Stimulated activated CD8-positive, alpha-beta memory T cell treated with anti-CD3 and anti-CD28 coated beads, Interleukin-2, amount 100 ng/mL, for 1 hour (primary cell): ENCODE results near the gene ESR1.

Source experiments
- DNase-seq, 2 donors: peaks; one replicate each; pipeline ENCODE4 v3.0.0-alpha.2; 2020; ENCODE audit warnings: low read depth in 2 of 2

ESR1 gene

DNA sequence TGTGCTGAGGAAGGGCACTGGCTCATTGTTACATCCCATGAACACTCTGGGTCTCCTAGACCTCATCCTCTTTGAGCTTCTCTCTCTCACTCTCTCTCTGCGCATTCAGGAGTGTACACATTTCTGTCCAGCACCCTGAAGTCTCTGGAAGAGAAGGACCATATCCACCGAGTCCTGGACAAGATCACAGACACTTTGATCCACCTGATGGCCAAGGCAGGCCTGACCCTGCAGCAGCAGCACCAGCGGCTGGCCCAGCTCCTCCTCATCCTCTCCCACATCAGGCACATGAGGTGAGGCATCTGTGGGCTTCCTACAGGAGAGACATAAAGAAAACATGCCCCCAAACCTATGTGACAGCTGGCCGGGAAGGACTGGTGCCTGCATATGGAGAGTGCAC lies 286.8 kb downstream of the ESR1 start:
- no peak for DNase-seq

DNA sequence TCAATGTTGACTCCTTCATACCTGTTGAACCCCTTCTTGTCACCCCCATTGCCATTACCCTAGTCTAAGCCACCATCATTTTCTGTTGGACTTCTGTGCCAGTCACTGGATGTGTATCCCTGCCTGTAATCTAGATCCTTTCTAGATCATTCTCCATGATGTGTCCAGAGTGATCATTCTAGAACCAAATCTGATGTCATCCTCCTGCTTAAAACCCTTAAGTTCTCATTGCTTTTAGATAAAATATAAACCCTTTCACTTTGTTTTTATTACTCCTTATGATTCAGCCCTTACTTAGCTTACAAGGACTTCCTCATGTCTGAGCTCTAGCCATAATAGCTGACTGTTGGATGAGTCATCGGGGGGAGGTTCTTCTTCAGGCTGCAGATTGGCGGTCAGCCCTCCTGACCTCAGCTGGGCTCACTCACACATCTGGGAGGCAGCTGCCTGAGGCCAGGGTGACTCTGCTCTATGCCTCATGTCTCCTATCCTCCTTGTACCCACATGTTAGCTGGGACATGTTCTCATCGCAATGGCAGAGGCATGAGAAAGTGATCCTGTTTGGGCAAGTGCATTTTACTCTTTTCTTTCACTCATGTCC lies 287.6 kb downstream of the ESR1 start:
- no peak for DNase-seq

DNA sequence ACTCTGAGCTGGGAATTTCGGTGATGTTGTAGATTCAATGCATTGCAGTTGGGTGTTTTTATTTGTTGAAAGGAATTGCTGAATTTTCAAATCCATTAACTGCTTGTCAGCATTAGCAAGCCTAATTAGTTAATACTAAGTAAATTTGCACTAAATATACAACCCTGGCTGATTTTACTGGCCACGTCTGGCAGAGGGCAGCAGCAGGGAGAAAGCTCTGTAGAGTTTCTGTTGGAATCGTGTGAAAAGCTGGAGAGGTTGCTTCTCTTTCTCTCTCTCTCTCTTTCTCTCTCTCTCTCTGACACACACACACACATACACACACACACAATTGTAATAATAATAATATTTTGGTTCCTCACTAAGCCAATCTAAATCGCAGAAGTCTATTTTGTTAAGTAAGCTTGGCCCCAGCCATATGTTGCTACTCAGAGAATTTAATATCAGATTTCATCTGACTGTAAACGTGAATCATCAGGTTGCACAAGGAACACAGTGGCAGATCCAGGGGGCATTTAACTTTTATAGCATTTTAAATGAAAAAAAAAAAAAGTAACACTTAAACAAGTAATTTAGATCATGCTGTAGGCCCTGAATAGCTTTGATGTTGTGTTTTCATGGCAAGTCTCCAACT lies 289.5 kb downstream of the ESR1 start:
- DNase-seq = no peak

DNA sequence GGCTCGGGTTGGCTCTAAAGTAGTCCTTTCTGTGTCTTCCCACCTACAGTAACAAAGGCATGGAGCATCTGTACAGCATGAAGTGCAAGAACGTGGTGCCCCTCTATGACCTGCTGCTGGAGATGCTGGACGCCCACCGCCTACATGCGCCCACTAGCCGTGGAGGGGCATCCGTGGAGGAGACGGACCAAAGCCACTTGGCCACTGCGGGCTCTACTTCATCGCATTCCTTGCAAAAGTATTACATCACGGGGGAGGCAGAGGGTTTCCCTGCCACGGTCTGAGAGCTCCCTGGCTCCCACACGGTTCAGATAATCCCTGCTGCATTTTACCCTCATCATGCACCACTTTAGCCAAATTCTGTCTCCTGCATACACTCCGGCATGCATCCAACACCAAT lies 291.2 kb downstream of the ESR1 start:
- no peak for DNase-seq

DNA sequence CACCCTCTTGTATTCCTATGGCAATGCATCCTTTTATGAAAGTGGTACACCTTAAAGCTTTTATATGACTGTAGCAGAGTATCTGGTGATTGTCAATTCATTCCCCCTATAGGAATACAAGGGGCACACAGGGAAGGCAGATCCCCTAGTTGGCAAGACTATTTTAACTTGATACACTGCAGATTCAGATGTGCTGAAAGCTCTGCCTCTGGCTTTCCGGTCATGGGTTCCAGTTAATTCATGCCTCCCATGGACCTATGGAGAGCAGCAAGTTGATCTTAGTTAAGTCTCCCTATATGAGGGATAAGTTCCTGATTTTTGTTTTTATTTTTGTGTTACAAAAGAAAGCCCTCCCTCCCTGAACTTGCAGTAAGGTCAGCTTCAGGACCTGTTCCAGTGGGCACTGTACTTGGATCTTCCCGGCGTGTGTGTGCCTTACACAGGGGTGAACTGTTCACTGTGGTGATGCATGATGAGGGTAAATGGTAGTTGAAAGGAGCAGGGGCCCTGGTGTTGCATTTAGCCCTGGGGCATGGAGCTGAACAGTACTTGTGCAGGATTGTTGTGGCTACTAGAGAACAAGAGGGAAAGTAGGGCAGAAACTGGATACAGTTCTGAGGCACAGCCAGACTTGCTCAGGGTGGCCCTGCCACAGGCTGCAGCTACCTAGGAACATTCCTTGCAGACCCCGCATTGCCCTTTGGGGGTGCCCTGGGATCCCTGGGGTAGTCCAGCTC lies 292.1 kb downstream of the ESR1 start:
- DNase-seq = no peak

DNA sequence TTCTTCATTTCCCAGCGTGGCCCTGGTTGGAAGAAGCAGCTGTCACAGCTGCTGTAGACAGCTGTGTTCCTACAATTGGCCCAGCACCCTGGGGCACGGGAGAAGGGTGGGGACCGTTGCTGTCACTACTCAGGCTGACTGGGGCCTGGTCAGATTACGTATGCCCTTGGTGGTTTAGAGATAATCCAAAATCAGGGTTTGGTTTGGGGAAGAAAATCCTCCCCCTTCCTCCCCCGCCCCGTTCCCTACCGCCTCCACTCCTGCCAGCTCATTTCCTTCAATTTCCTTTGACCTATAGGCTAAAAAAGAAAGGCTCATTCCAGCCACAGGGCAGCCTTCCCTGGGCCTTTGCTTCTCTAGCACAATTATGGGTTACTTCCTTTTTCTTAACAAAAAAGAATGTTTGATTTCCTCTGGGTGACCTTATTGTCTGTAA lies 292.7 kb downstream of the ESR1 start:
- DNase-seq = no peak

DNA sequence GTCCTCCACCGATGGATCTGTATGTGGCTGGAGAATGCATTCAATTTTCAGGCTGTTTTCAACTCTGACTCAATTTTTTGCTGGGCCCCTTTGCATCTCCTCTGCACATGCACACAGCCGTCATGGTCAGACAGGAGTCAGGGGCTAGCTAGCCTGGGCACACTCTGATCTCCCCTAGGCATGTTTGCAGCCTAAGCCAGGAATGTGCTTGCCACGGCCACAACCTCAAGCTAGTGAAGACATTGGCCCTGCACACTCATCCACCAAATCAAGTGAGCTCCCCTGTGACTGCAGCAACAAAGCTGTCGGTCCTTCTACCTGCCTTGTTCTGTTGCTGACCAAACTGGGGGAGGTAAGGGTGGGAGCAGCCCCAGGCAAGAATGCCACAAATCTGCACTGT lies 300.5 kb downstream of the ESR1 start:
- DNase-seq = no peak

DNA sequence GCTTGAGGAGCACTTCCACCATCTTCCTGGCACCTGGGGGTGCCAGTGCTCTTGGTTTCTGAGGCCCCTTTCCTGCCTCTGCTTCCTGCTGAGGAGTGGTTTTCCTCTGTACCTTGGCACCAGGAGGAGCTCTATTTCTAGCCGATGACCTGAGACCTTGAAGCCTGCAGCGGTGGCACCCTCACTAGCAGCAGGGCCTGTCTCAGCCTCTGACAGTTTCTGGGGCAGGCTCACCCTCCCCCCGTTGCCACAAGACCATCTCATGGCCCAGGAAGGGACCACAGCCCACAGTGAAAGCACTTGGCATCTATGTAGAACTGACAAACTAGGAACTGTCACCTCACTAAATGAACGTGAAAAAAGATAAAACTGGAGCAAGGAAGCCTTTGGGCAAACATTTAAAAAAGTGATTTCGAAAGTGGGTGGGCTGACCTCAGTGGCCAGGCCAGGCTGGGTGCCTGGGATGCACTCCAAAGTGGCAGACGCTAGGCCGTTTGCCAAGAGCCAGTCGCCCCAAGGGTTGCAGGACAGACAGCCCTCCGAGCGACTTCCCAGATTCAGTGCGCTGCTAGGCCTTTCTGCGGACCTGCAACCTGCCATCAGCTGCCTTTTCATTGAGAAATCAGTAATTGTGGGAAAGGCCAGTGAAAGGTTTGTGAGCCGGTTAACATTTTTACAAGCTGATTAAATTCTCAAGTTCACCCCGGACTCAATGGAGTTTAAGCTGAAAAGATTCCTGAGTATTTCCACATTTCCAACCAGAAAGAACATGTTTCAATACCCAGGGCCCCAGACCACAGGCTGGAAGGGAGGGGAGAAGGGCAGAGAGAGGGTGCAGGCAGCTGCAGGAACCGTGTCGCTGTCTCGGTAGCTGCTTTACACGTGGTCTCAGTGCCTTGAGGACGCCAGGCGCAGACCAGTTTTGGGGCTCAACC lies 303.7 kb downstream of the ESR1 start:
- no peak for DNase-seq

DNA sequence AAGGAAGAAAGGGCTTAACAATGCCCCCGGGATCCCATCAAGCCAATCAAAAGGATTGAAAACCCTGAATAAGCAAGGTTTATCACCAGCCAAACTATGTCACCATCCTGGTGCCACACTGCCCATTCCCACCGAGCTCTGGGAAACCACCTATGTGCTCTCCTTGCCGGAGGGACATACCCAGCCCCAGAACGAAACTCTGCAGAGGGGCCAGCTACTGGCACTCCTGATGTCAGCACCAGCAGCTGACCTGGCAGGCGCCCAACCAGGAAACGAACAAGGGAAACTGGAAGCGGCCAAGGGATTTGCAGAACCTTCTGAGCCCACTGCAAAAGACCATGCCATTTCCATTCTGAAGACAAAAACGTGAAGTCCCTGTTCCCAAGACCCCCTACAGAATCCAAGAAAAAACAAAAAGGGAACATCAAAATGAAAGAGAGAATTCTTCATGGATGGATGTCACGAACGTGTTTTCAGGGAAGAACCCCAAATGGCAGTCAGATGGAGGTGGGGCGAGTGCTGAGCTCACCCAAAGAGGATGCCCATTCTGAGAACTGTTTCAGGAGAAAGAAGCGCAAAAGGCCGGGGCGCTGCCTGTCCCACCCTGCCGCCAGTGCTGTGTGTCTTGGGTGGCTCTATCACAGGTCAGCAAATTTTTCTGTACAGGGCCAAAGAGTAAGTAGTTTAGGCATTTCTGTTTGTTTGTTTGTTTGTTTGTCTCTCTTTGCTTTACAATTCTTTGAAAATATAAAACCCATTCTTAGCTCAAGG lies 305.2 kb downstream of the ESR1 start:
- no peak for DNase-seq

DNA sequence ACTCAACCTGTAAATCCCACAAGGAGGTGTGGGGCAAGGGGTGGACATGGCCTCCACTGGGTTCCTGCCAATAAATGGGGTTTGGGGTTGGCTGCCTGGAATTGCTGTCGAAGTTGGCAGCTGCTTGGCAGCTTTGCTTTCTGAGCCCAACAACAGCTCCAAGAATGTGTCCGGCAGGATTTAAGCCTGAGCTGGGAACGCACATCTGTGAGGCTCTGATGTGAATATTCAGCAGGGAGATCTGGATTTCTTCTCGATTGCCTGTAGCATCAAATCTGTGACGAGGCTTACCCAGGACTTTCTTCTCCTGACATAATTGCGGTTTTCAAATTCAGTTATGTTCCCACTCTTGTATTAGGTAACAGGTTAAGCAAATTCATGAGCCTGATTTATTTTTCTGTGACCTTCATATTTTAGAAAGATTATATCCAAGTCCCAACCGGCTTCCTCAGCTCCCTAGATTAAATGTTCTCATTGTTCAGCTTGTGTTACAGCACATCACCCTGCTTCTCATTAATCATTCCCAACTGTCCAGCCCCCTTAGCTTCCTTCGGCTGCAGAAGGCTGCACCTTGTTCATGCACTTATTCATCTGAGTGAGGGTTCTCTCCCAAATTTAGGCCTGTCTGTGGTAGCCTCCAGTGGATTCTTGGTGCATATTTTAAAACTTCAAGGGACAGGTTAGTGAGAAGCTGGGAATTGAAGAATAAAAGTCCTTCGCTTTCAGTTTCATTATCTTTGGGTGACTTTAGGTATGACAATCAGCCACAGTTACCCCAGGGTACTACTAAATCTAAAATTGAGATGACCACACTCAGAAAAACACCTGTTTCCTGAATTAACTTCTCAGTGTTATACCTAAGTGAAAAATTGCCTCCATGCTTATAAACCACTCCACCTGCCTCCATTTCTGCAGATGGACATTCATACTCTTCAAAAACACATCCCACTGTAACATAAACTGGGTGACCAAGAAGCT lies 310.0 kb downstream of the ESR1 start:
- no peak for DNase-seq

DNA sequence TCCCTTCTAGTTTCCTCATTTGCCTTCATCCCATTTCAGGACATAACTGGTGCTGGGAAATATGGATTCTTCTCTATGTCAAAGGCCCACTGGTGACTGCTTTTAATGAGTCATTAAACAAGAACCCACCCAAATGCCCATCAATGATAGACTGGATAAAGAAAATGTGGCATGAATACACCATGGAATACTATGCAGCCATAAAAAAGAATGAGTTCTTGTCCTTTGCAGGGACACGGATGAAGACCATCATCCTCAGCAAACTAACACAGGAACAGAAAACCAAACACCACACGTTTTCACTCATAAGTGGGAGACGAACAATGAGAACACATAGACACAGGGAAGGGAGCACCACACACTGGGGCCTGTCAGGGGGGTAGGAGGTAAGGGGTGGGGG lies 310.7 kb downstream of the ESR1 start:
- no peak for DNase-seq

DNA sequence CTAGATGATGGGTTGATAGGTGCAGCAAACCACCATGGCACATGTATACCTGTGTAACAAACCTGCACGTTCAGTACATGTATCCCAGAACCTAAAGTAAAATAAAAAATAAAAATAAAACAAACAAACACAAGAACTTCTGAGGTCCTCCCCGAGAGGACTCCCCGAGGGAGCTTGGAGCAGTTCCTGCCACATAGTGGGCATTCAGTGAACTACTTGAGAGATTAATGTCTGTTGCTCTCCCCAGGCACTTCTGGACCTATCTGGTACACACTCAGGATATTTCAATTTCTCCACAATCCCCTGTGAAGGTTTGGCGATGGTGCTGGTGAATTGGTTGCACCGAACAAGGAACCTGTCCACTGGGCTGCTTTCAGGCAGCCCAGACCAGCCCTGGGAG lies 311.2 kb downstream of the ESR1 start:
- DNase-seq = no peak

DNA sequence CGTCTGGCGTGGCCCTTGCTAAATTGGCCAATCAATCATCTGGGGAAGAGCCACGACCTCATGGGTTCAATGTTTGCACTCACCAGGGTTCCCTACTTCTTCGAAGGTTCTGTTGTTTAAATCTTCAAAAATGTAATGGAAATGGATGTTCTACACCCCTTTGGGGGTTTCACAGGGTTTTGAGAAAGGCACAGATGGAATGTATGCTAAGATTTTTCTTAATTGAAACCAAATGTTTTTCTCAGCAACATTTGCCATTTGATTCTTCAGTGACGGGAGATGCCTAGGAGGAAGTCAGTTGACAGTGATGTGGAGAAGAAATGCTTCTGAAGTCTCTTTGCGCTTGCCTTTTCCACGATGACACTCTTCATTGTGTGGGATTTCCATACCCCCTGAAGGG lies 312.3 kb downstream of the ESR1 start:
- DNase-seq = no peak

DNA sequence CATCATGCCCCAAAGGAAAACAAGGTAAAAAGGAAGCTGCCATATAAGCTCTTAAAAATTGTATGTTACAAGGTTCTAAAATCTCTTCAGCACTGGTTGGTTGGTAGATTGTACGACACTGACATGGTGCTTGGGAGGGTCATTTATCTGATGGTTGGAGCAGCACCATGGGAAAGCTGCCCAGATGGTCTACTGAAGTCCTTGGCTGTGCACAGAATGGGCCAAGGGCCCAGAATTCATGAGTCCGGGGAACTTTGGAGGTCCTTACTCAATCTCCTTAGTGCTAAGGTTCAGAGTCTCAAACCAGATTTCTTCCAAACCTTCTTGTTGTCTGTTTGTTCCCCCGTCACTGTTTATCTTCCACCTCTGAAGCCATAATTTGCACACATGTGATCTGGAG lies 314.4 kb downstream of the ESR1 start:
- no peak for DNase-seq

DNA sequence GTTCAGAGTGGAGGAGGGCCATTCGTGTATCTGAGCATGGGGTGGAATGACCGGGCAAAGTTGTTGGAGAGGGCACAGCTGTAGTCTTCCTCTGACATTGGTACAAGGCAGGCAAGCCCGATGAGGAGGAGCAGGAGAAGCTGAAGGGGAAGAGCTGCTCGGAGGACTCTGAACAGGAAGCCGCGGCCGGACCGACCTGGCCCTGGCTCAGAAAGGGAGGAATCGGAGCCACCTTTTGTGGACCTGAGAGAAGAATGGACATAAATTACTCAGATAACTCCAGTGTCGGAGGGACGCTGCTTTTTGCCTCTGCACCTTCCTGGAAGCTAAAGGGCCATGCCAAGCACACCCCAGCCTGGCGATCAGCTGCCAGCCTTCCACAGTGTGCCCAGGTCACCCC lies 315.0 kb downstream of the ESR1 start:
- DNase-seq = no peak

DNA sequence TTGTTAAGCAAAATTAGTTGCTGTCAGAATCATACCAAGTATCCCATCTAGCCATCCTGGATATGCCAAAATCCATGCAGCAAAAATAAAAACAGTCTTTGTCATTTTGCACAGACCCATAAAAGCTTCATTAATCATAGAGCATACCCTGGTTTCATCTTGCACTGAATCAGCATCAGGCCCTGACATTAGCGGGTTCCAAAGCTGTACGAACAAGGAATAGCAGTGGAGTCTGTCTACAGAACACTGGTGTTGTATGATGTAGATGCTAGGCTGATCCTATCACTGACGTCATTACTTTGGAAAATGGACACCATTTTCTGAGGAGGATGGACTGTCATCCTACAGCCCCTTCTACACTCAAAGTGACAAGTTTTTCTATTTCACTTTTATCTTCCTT lies 315.6 kb downstream of the ESR1 start:
- no peak for DNase-seq

DNA sequence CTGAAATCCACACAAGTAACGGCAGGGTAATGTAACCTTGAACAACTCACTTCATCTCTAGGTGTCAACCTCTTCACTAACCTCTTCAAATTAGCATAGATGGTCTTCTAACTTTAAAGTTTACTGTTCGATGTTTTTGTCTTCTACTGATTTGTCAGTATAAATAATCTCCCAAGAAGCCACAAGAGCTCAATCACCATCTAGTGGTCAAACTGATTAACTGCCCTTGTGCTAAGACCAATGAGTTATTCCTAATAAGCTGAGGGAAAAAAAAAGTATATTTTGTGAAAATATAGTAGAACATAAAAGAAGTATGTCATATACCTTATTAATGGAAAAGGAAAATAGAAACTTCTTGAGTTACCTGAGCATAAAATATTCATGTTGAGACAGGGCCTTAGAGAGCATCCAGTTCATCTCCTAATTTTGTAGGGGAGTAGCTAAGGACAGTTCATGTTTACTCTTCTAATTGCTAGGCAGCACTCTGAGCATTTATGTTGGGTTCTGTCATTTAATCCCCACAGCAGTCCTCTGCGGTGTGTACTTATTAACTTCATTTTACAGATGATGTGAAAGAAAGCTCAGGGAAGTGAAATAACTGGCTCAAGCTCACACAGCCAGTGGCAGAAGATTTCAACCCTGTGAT lies 317.1 kb downstream of the ESR1 start:
- no peak for DNase-seq

DNA sequence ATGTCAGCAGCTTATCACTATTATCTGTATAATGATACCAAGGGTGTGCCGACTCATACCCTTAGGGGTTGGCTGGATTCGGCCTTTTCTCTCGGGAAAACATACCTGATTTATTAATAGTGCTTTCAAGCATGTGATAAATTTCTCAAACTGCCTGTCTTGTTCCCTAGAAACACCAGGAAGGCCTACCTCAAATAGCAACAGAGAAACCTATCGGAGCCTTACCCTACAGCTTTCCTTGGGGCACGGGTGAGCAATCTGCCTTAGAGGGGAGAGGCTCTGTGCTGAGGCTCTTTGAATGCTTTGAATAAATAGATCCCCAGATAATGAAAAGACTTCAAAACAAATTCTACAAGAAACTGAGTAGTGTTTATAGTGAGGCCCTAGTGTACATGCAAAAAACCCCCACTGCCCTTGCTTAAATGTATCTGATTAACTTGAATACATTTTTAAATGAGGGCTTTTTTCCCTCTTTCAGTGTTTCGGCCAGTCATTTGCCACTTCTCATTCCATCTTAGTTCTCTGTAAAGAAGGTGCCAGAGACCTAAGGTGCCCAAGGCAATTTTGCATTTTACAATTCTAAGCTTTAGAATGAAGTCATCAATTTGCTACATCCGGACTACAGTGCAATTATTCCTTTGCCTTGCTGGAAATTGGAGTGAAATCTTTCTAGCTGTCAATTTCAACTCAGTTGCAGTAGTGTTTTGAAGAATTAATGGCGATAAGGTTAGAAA lies 320.1 kb downstream of the ESR1 start:
- no peak for DNase-seq

DNA sequence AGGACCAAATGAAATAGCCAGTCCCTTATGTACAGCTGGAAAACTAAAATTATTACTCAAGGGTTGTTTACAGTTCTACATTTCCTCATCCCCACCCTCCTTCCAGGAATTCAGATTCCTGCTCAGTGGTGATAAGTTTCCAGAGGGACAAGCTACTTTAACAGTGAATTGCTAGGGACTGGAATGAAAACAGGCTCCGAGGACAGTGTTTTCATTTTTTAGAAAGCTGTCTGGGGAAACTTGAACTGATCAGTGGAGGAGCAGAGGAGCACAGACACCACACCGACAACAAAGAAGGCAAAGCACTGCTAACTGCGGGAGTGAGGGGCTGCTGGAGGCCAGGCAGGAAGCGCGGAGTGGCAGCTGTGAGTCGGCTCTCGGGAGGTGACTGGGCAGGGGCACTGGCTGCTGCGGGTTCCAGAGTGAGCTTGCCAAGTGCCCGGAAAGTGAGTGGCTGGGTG lies 322.2 kb downstream of the ESR1 start:
- DNase-seq = no peak
